GM19324 (cell line): ENCODE measurements around the gene DOCK8.

Experiments
- ATAC-seq: cut with Tn5 transposase; IDR thresholded peaks from one replicate; pipeline ENCODE4 v1.9.1; 2021; ENCODE audit warnings: mild to moderate bottlenecking, moderate library complexity; ENCODE audit not compliant: unreplicated experiment, low FRiP score

Gene DOCK8

GRCh38 chr9:354453-354852 is 139.8 kb downstream of the DOCK8 start:
- no peak for ATAC-seq

GRCh38 chr9:357560-357959 is 142.9 kb downstream of the DOCK8 start:
- ATAC-seq: no peak

GRCh38 chr9:362561-363273 is 148.1 kb downstream of the DOCK8 start:
- no peak for ATAC-seq

- no peak for ATAC-seq
Observed at GRCh38 chr9:363274-363612, 148.6 kb downstream of the DOCK8 start.

- ATAC-seq: no peak
Observed at GRCh38 chr9:365436-365835, 150.8 kb downstream of the DOCK8 start.

GRCh38 chr9:366620-367019 is 152.0 kb downstream of the DOCK8 start:
- ATAC-seq: no peak

- ATAC-seq: no peak
Observed at GRCh38 chr9:370086-370485, 155.4 kb downstream of the DOCK8 start.

GRCh38 chr9:371349-371748 is 156.7 kb downstream of the DOCK8 start:
- ATAC-seq: no peak

GRCh38 chr9:372128-372527 is 157.5 kb downstream of the DOCK8 start:
- ATAC-seq: no peak

GRCh38 chr9:373759-374206 is 159.1 kb downstream of the DOCK8 start:
- ATAC-seq: no peak

GRCh38 chr9:374736-375135 is 160.1 kb downstream of the DOCK8 start:
- no peak for ATAC-seq

- ATAC-seq: no peak
Observed at GRCh38 chr9:376115-376514, 161.4 kb downstream of the DOCK8 start.

GRCh38 chr9:378263-378662 is 163.6 kb downstream of the DOCK8 start:
- ATAC-seq: no peak

GRCh38 chr9:382383-382782 is 167.7 kb downstream of the DOCK8 start:
- no peak for ATAC-seq

- no peak for ATAC-seq
Observed at GRCh38 chr9:385818-386398, 171.2 kb downstream of the DOCK8 start.

- no peak for ATAC-seq
Observed at GRCh38 chr9:389159-389558, 174.5 kb downstream of the DOCK8 start.

- no peak for ATAC-seq
Observed at GRCh38 chr9:389758-390157, 175.1 kb downstream of the DOCK8 start.

GRCh38 chr9:392077-392804 is 177.6 kb downstream of the DOCK8 start:
- ATAC-seq: no peak

- no peak for ATAC-seq
Observed at GRCh38 chr9:394347-395052, 179.8 kb downstream of the DOCK8 start.

GRCh38 chr9:396396-396795 is 181.7 kb downstream of the DOCK8 start:
- ATAC-seq: no peak

- ATAC-seq: no peak
Observed at GRCh38 chr9:398085-398484, 183.4 kb downstream of the DOCK8 start.
